ENCODE results near the gene DPP10. TPM values are rescaled to one million over a fixed set of nuclear protein-coding genes. Genes with fewer than 3 reads are reported as not detected.

DPP10 gene
- total RNA-seq, 3 donors from 2014 or later, result 0.29 to 0.33 (median 0.32) TPM

GRCh38 chr2:115359550-115359949 is 917.1 kb downstream of the DPP10 start:
- DNase-seq (ENCODE audit: low spot score in 2 of 2), result no peak
- no peaks in the 10 kb centered on the region for H3K4me1 ChIP-seq
- H3K27ac ChIP-seq, result no peak overlapping the region
- no peak overlapping the region for H3K4me3 ChIP-seq
- peaks cover 4 to 31% of the 10 kb centered on the region in 2 donors for H3K9me3 ChIP-seq
- no peak for TF ChIP-seq CTCF (IDR thresholded peaks at IDR 0.05)
- no peak for TF ChIP-seq POLR2A (IDR thresholded peaks at IDR 0.05)
- no peak for TF ChIP-seq POLR2AphosphoS5 (IDR thresholded peaks at IDR 0.05)
- no peaks in the 10 kb centered on the region for H3K27me3 ChIP-seq
- H3K36me3 ChIP-seq, result no peaks in the 10 kb centered on the region
- intact Hi-C loops (cut with DNase I; ENCODE audit: low total_unique reads), result no loop called here

- intact Hi-C loops (cut with DNase I; ENCODE audit: low total_unique reads), result no loop called here
- no peak for DNase-seq (ENCODE audit: low spot score in 2 of 2)
- TF ChIP-seq POLR2A (IDR thresholded peaks at IDR 0.05), result no peak
- no peak for TF ChIP-seq CTCF (IDR thresholded peaks at IDR 0.05)
- no peak for TF ChIP-seq POLR2AphosphoS5 (IDR thresholded peaks at IDR 0.05)
These were observed 921.7 kb downstream of the DPP10 start for GRCh38 chr2:115364093-115364492.

GRCh38 chr2:115369400-115369799 is 927.0 kb downstream of the DPP10 start:
- H3K4me3 ChIP-seq, result no peak overlapping the region
- no peaks in the 10 kb centered on the region for H3K4me1 ChIP-seq
- no peak for DNase-seq (ENCODE audit: low spot score in 2 of 2)
- H3K27me3 ChIP-seq, result no peaks in the 10 kb centered on the region
- peaks cover 4 to 8% of the 10 kb centered on the region in 2 donors for H3K9me3 ChIP-seq
- H3K36me3 ChIP-seq, result no peaks in the 10 kb centered on the region
- no peak overlapping the region for H3K27ac ChIP-seq
- no peak for TF ChIP-seq POLR2AphosphoS5 (IDR thresholded peaks at IDR 0.05)
- no peak for TF ChIP-seq POLR2A (IDR thresholded peaks at IDR 0.05)
- TF ChIP-seq CTCF (IDR thresholded peaks at IDR 0.05), result no peak
- intact Hi-C loops (cut with DNase I; ENCODE audit: low total_unique reads), result no loop called here

More at GRCh38 chr2:115364093-115364492, 921.7 kb downstream of the DPP10 start:
- no peak overlapping the region for H3K27ac ChIP-seq
- H3K4me3 ChIP-seq, result no peak overlapping the region
- H3K27me3 ChIP-seq, result no peaks in the 10 kb centered on the region
- peaks cover 0 to under 1% of the 10 kb centered on the region in 2 donors for H3K9me3 ChIP-seq
- H3K36me3 ChIP-seq, result no peaks in the 10 kb centered on the region
- H3K4me1 ChIP-seq, result no peaks in the 10 kb centered on the region

- TF ChIP-seq POLR2AphosphoS5 (IDR thresholded peaks at IDR 0.05), result no peak
- no peak for TF ChIP-seq CTCF (IDR thresholded peaks at IDR 0.05)
- TF ChIP-seq POLR2A (IDR thresholded peaks at IDR 0.05), result no peak
- intact Hi-C loops (cut with DNase I; ENCODE audit: low total_unique reads), result no loop called here
- no peak overlapping the region for H3K27ac ChIP-seq
These were observed 932.5 kb downstream of the DPP10 start for GRCh38 chr2:115374981-115375380.

GRCh38 chr2:115384399-115384798 is 942.0 kb downstream of the DPP10 start:
- no peak for DNase-seq (ENCODE audit: low spot score in 2 of 2)
- no peak overlapping the region for H3K4me3 ChIP-seq
- no peak for TF ChIP-seq CTCF (IDR thresholded peaks at IDR 0.05)
- TF ChIP-seq POLR2A (IDR thresholded peaks at IDR 0.05), result no peak
- TF ChIP-seq POLR2AphosphoS5 (IDR thresholded peaks at IDR 0.05), result no peak
- H3K4me1 ChIP-seq, result no peaks in the 10 kb centered on the region
- no peaks in the 10 kb centered on the region for H3K27me3 ChIP-seq
- no peak overlapping the region for H3K27ac ChIP-seq
- H3K9me3 ChIP-seq, result peaks cover 0 to 12% of the 10 kb centered on the region in 2 donors
- no peaks in the 10 kb centered on the region for H3K36me3 ChIP-seq
- intact Hi-C loops (cut with DNase I; ENCODE audit: low total_unique reads), result no loop called here

More at GRCh38 chr2:115374981-115375380, 932.5 kb downstream of the DPP10 start:
- Histone ChIP-seq H3K27me3 (no peaks in the 10 kb centered on the region), H3K36me3 (no peaks in the 10 kb centered on the region), H3K4me1 (no peaks in the 10 kb centered on the region), H3K9me3 (peaks cover 17 to 26% of the 10 kb centered on the region in 2 donors), H3K4me3 (no peak overlapping the region)
- DNase-seq (ENCODE audit: low spot score in 2 of 2), result no peak
